ENCODE measurements around the gene PRKAG2.
"Not testable (repeated sequence)": the region's sequence is repeated elsewhere in the genome, so short reads cannot be mapped to it uniquely, and the experiment has no call there.

The PRKAG2 gene

GRCh38 chr7:151796871-151797537, 79.9 kb downstream of the PRKAG2 start:
- no peak for DNase-seq

- no peak for DNase-seq
These were observed 80.6 kb downstream of the PRKAG2 start for GRCh38 chr7:151796091-151796870.

GRCh38 chr7:151795168-151795811, 81.6 kb downstream of the PRKAG2 start:
- no peak for DNase-seq

DNA sequence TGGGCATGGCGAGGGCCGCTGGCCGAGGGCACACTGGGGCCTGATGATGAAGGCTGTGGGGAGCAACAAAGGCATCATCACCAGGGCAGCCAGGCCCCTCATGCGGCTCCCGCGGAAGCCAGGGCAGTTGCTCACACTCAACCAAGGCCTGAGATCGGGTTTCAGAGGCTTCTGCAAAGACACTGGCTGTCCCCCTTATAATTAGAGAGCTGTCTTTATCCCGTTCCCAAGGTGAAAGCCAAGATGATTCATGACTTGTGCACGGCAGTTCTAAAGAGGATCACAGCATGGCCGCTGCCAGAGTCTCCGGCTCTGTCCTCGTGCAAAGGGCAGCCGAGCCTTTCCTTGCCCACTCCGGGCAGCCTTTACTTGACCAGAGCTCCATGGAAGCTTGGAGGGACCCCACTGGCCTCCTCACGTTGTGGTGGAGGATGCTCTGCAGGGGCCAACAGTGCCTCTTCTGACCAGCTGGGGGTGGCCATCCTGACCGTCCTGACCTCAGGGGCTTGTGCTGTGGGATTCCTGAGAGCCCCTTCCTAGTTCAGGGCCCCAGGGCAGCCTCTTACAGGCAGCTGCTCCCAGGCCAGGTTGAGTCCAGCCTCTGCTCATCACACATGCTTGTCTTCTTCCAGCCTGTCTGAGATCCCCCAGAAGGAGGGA, 82.3 kb downstream of the PRKAG2 start:
- no peak for DNase-seq

DNA sequence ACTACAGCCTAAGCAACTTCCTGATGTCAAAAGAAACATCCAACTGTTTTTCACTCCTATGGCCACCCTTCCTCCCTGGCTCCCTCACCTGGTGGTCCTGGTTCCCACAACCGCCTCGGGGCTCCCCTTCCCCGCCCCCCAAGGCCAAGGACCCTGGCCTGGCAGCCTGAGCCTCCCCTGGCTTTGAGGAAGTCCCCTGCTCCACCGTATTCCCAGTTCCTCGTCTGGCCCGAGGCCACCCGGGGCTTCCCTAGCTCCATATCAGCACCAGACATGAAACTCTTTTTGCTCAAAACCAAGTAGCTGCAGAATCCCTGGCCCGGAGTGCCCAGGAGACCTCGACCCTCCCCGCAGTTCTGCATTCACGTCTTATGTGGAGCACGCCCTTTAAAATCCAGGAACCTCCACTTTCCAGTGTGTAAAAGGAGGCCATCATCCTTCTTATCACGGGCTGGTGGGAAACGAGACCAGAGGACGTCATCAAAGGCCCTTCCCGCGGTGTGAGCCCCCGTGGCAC, 82.9 kb downstream of the PRKAG2 start:
- DNase-seq: no peak

DNA sequence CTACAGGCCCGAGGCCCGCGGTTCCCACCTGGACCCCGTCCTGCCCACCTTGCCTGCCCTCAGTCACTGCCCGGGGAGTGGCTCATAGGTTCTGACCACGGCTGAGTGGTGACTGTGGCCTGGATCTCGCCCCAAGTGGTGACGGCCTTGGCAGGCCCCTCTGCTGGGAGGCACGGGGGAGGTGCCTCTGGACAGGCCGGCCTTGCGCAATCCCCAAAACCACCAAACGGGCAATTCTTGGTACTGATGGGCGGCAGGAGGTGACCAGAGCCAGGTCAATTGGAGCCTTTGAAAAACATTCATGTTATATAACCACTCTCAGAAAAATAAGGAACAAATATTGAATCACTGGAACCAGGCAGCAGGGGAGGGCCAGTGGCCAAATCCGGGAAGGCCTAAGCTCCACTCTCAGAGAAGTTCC, 83.4 kb downstream of the PRKAG2 start:
- no peak for DNase-seq

GRCh38 chr7:151792636-151793035, 84.3 kb downstream of the PRKAG2 start:
- DNase-seq: no peak

DNA sequence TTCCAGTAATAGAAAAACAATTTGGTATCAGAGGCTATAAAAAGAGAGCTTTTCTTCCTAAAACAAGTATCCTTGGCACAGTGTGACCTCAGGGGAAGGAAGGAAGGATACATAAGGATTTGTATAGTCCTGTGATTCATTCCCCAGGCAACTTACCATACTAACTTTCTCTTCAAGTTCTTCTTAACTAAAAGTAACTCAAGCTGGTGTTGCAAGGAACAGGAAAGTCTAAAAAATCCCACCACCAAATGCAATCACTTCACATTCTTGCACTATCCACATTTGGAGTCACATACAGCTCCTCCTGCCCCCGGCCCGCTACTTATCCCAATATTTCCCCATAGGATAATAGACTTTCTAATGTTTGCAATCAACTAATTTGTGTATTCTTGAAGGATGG, 84.8 kb downstream of the PRKAG2 start:
- DNase-seq: no peak

- DNase-seq: no peak
These were observed 85.9 kb downstream of the PRKAG2 start for GRCh38 chr7:151790830-151791620.

DNA sequence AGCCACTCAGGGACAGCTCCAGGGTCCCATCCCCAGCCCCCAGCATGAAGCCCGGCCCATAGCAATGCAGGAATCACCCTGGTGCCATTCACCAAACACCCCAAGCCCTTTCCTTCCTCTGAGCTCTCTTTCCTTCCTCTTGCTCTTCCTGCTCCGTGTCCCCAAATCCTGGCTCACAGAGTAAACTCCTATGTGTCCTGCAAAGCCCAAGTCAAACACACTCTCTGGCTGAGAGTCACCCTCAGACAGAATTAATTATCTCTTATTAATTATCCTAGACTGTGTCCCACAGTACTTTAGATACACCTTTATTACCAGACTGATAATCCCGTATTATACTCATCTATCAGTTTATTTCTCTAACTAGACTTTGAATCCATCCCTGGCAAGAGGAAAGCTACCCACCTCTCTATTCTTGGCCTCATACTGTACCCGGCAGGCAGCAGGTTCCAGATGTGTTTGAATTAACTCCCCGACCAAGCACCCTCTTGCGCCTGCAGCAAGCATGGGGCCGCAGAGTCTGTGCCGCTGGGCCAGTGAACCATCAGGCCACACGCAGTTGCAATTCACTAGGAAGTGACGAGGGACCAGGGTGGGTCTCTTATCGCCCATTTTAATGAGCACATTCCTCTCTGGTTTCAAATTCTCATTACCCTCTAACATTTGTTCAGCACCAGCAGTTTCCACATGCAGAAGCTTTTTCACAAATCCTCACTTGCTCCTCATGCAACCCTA, 86.7 kb downstream of the PRKAG2 start:
- no peak for DNase-seq

GRCh38 chr7:151789380-151789947, 87.5 kb downstream of the PRKAG2 start:
- DNase-seq: no peak

GRCh38 chr7:151787348-151787747, 89.6 kb downstream of the PRKAG2 start:
- no peak for DNase-seq

GRCh38 chr7:151786936-151787335, 90.0 kb downstream of the PRKAG2 start:
- DNase-seq: no peak

GRCh38 chr7:151786241-151786640, 90.7 kb downstream of the PRKAG2 start:
- DNase-seq: no peak

GRCh38 chr7:151785681-151785965, 91.3 kb downstream of the PRKAG2 start:
- no peak for DNase-seq

DNA sequence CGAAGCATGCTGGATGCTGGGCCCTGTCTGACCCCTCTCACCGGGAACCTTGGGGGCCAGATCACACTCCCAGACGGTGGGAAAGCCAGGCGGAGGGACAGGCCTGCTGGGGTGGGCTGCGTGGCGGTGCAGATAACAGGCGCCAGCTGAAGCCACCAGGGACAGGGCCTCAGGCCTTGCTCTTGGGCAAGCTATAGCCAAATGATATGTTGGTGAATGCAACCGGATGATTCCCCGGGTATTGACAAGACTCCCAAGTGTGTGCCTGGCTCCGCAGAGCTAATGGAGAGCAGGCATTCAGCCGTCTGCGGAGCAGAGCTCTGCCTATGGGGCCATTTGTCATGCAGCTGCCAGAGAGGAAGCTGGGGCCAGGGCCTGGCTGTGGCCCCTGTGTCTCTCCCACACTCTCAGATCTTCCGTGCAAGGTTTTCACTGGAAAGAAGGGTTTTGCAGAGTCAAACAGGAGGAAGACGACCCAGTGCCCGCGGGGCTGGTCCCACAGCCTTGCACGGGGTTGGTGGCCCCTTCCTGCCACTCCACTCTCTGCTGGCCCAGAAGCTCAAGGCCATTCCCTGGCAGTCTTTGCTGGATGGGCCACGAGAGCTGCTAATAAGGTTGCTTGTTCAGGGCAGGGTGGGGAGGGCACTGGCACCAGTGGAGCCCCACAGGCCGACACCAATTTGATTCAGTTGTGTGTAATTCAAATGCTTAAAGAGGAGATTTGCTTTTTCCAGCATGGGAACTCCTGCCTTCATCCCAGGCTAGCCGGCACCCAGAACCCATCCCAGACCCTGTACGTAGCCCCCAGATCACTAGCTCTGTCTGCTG, 91.8 kb downstream of the PRKAG2 start:
- DNase-seq: no peak

DNA sequence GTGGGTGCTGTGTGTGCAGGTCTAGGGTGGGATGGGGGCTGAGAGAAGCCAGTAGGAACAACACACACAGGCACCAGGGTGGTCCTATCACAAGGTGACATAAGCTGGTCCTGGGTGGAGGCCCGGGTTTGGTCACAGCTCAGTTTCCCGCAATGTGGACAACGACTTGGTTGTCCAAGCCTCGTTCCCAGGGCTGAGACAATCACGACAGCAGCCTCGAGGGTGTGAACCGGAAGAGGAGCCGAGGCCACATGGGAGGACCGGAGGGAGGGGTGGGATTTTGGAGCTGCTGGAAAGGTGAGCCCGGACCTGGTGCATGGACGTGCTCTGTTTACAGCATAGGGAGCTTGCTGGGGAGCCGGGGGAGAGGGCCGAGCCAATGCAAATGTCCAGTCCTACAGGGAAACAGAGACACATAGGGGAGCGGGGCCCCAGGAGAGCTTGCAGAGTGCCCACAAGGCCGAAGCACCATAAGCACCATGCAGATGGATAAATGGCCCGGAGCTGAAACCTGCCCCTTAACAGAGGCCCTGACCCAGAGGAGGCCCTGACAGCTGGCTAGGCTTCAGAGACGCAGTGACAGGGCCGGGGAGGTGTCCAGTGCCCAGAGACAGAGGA, 92.8 kb downstream of the PRKAG2 start:
- DNase-seq: no peak

DNA sequence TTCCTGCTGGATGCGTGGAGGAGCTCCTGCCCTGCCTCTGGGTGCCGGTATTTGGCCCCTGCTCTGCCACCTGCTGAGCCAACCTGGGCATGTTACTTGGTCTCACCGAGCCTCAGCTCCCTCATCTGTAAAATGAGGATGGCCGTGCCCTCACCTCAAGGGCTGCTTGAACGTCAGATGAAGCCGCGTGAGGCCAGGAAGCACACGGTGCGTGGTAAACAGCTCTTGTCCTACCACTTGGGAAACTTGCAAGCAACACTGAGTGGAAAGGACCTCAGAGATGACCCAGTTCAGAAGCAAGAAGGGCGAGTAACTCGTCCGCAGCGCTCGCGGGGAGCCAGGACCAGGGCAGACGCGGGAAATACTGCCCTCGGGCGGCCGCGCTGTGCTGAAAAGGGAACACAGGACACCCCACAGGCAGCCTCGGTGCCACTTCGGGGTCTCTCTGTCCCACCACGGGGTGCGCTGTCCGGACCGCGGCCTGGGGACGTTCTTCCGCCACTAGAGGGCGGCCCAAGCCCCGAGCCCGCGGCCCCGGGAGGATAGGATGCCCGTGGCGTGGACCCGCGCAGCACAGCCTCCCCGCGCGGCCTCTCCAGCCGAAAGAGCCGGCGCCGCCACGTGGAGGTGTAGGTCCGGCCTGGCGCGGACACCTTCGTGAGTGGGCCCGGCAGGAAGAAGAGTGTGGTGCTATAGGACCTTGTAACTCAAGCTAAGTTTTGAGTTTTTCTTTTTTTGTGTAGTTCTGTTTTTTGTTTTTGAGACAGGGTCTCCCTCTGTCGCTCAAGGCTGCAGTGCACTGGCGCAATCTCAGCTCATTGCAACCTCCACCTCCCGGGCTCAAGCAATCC, 94.1 kb downstream of the PRKAG2 start:
- no peak for DNase-seq

GRCh38 chr7:151782256-151782597, 94.7 kb downstream of the PRKAG2 start:
- not testable (repeated sequence) for DNase-seq

All from DMS153 (cell line).